H1 (cell line): ENCODE data around the gene TANC1. TPM values are rescaled to one million over a fixed set of nuclear protein-coding genes. Genes with fewer than 3 reads are reported as not detected.

ENCODE experiments used
- CTCF ChIA-PET: fragments of 300-600 bp; sonication (Branson Sonifier 250); formaldehyde crosslinking; loops from one replicate; lab custom pipeline; 2021; ENCODE audit not compliant: partially characterized antibody; lab: Charles Lee
- POLR2A ChIA-PET: fragments of 300-600 bp; sonication (Branson Sonifier 250); formaldehyde crosslinking; loops from one replicate; lab custom pipeline; 2021; ENCODE audit warnings: inconsistent platforms; ENCODE audit not compliant: partially characterized antibody; lab: Charles Lee
- DNase-seq, 2 experiments: peaks; one replicate each; pipeline versions ENCODE4 v3.0.0 to v3.0.0-alpha.2; 2010 to 2022; ENCODE audit warnings: low spot score in 2 of 2, low read depth in 1 of 2, mixed read lengths in 1 of 2
- FAIRE-seq: peaks from 2 replicates; lab custom pipeline; 2011; peaks lifted over from hg19 to GRCh38; lab: Jason Lieb, UNC
- H2AFZ ChIP-seq: 2 replicates; pipeline ENCODE4 v1.8.1; 2012; ENCODE audit warnings: low read length, inconsistent platforms
- H2AK5ac ChIP-seq: 2 replicates; pipeline ENCODE4 v1.6.1; 2013; ENCODE audit warnings: low read depth, low read length
- H2BK120ac ChIP-seq: replicated peaks from 2 replicates; pipeline ENCODE3; 2013; ENCODE audit warnings: low read depth, low read length, inconsistent platforms
- H2BK12ac ChIP-seq: 2 replicates; pipeline ENCODE4 v1.6.1; 2013; ENCODE audit warnings: low read depth, low read length
- H2BK15ac ChIP-seq: 2 replicates; pipeline ENCODE4 v1.6.1; 2013; ENCODE audit warnings: low read length
- H2BK20ac ChIP-seq: 2 replicates; pipeline ENCODE4 v1.6.1; 2013; ENCODE audit warnings: low read length
- H2BK5ac ChIP-seq: 2 replicates; pipeline ENCODE4 v1.6.1; 2013; ENCODE audit warnings: low read depth, low read length
- H3K14ac ChIP-seq: 2 replicates; pipeline ENCODE4 v1.6.1; 2013; ENCODE audit warnings: inconsistent platforms; ENCODE audit not compliant: insufficient read length
- H3K18ac ChIP-seq: 2 replicates; pipeline ENCODE4 v1.6.1; 2013; ENCODE audit warnings: low read length; ENCODE audit errors: extremely low read depth
- H3K23ac ChIP-seq: 2 replicates; pipeline ENCODE4 v1.6.1; 2013; ENCODE audit warnings: inconsistent platforms; ENCODE audit not compliant: insufficient read length
- H3K23me2 ChIP-seq: 2 replicates; pipeline ENCODE4 v1.6.1; 2013; ENCODE audit warnings: low read depth, low read length
- H3K27ac ChIP-seq: 2 replicates; pipeline ENCODE4 v1.6.1; 2011; ENCODE audit warnings: low read depth, low read length, inconsistent platforms
- H3K27me3 ChIP-seq, 4 experiments: replicated peaks in 1 of 4; 1 replicate in 1 of 4; 2 replicates in 3 of 4; pipeline versions ENCODE4 v1.6.1 to v1.8.1; 2011 to 2013; ENCODE audit warnings: low read length in 3 of 4, mild to moderate bottlenecking in 3 of 4, inconsistent platforms in 2 of 4, mixed read lengths in 2 of 4, moderate library complexity in 1 of 4; ENCODE audit not compliant: control insufficient read depth in 3 of 4, insufficient read depth in 3 of 4; ENCODE audit errors: extremely low read depth in 1 of 4
- H3K36me3 ChIP-seq, 4 experiments: 2 replicates each; pipeline versions ENCODE4 v1.6.1 to v1.8.1; 2011 to 2013; ENCODE audit warnings: mild to moderate bottlenecking in 4 of 4, low read length in 3 of 4, moderate library complexity in 2 of 4, control low read depth in 1 of 4, inconsistent platforms in 1 of 4; ENCODE audit not compliant: insufficient read depth in 4 of 4, control insufficient read depth in 2 of 4
- H3K4ac ChIP-seq: replicated peaks from 2 replicates; pipeline ENCODE3; 2013; ENCODE audit warnings: low read length, low read depth, mixed read lengths, inconsistent platforms; ENCODE audit not compliant: insufficient read length
- H3K4me1 ChIP-seq, 4 experiments: replicated peaks in 1 of 4; 1 replicate in 1 of 4; 2 replicates in 3 of 4; pipeline versions ENCODE4 v1.6.1 to v1.8.1; 2011 to 2013; ENCODE audit warnings: low read length in 3 of 4, inconsistent platforms in 2 of 4, mixed read lengths in 1 of 4; ENCODE audit not compliant: insufficient read depth in 4 of 4, control insufficient read depth in 3 of 4
- H3K4me2 ChIP-seq, 2 experiments: 2 replicates each; pipeline versions ENCODE4 v1.6.1 to v1.8.1; 2011 to 2013; ENCODE audit warnings: low read depth in 2 of 2, low read length in 2 of 2, control low read depth in 1 of 2, inconsistent platforms in 1 of 2, mild to moderate bottlenecking in 1 of 2; ENCODE audit not compliant: insufficient read depth in 1 of 2
- H3K4me3 ChIP-seq, 4 experiments: fragments of 200-600, 300-600 bp in 1 of 4; sonication (generic), shearing (Covaris generic), sonication (Bioruptor Twin) in 1 of 4; 2 replicates each; pipeline versions ENCODE4 v1.5.1 to v1.8.1; 2011 to 2016; ENCODE audit warnings: low read length in 4 of 4, low read depth in 3 of 4, control low read depth in 2 of 4, inconsistent platforms in 2 of 4, mild to moderate bottlenecking in 2 of 4, mixed read lengths in 1 of 4, moderate library complexity in 1 of 4; ENCODE audit not compliant: insufficient read depth in 2 of 4; ENCODE audit errors: extremely low read depth in 1 of 4
- H3K56ac ChIP-seq: replicated peaks from 2 replicates; pipeline ENCODE3; 2013; ENCODE audit warnings: low read depth, mild to moderate bottlenecking, mixed read lengths, low read length, inconsistent platforms; ENCODE audit not compliant: insufficient read length
- H3K79me1 ChIP-seq: 2 replicates; pipeline ENCODE4 v1.6.1; 2013; ENCODE audit warnings: low read depth, low read length, control low read depth
- H3K79me2 ChIP-seq, 2 experiments: 2 replicates each; pipeline versions ENCODE4 v1.6.1 to v1.8.1; 2012 to 2013; ENCODE audit warnings: low read length in 2 of 2, mild to moderate bottlenecking in 2 of 2, inconsistent platforms in 1 of 2; ENCODE audit not compliant: insufficient read depth in 2 of 2, control insufficient read depth in 1 of 2
- H3K9ac ChIP-seq, 4 experiments: replicated peaks in 1 of 4; 1 replicate in 1 of 4; 2 replicates in 3 of 4; pipeline versions ENCODE4 v1.6.1 to v1.8.1; 2011 to 2013; ENCODE audit warnings: low read depth in 3 of 4, low read length in 3 of 4, control low read depth in 2 of 4, mild to moderate bottlenecking in 2 of 4, moderate library complexity in 2 of 4, inconsistent platforms in 1 of 4; ENCODE audit errors: extremely low read depth in 1 of 4
- H3K9me3 ChIP-seq, 2 experiments: 2 replicates each; pipeline versions ENCODE4 v1.6.1 to v1.8.1; 2012 to 2013; ENCODE audit warnings: mild to moderate bottlenecking in 2 of 2, moderate library complexity in 2 of 2, control low read depth in 1 of 2, inconsistent platforms in 1 of 2, low read depth in 1 of 2, low read length in 1 of 2, mixed read lengths in 1 of 2; ENCODE audit not compliant: insufficient read depth in 2 of 2
- H4K20me1 ChIP-seq, 2 experiments: replicated peaks in 1 of 2; 2 replicates each; pipeline versions ENCODE3 to v1.8.1; 2011 to 2013; ENCODE audit warnings: inconsistent platforms in 2 of 2, low read length in 2 of 2, mild to moderate bottlenecking in 1 of 2; ENCODE audit not compliant: insufficient read depth in 2 of 2, control insufficient read depth in 1 of 2
- H4K5ac ChIP-seq: 2 replicates; pipeline ENCODE4 v1.6.1; 2013; ENCODE audit warnings: low read length, low read depth, mixed read lengths, inconsistent platforms; ENCODE audit not compliant: insufficient read length
- H4K8ac ChIP-seq: 2 replicates; pipeline ENCODE4 v1.8.0; 2013; ENCODE audit warnings: mild to moderate bottlenecking, moderate library complexity, low read length, inconsistent platforms; ENCODE audit not compliant: insufficient read depth; ENCODE audit errors: extremely low read depth
- H4K91ac ChIP-seq: replicated peaks from 2 replicates; pipeline ENCODE3; 2013; ENCODE audit warnings: low read length, mixed read lengths, inconsistent platforms; ENCODE audit not compliant: insufficient read length
- HDAC6 ChIP-seq: IDR thresholded peaks from one replicate; pipeline ENCODE4 v1.7.1; 2012; ENCODE audit warnings: low read depth, mild to moderate bottlenecking, inconsistent platforms, low read length, moderate library complexity
- SAP30 ChIP-seq: fragments of 300-600 bp; sonication (generic); IDR thresholded peaks from 2 replicates; pipeline ENCODE4 v1.7.1; 2012; ENCODE audit warnings: low read length, moderate library complexity, mild to moderate bottlenecking, inconsistent platforms; ENCODE audit not compliant: insufficient read depth, insufficient replicate concordance
- SIX5 ChIP-seq: IDR thresholded peaks from 2 replicates; pipeline ENCODE4 v1.6.1; 2011; ENCODE audit warnings: mild to moderate bottlenecking, low read depth, low read length
- WGBS, 2 experiments: shearing (Covaris generic) in 1 of 2; methylation state at CpG; one replicate each; pipeline versions ENCODE4 v1.1.6 to v1.1.7; 2013 to 2015; ENCODE audit warnings: low lambda C conversion rate in 2 of 2, mixed read lengths in 2 of 2, inconsistent platforms in 1 of 2, low coverage in 1 of 2, missing lambda C conversion rate in 1 of 2; ENCODE audit not compliant: insufficient replicate concordance in 2 of 2, insufficient coverage in 1 of 2, insufficient read length in 1 of 2; ENCODE audit errors: extremely low coverage in 1 of 2, missing lambda C conversion rate in 1 of 2; 5-methylcytosine and 5-hydroxymethylcytosine counted together
- polyA plus RNA-seq, 7 experiments: library from polyadenylated mRNA; depleted of rRNA in 3 of 7; stranded (reverse) in 5 of 7; unstranded in 2 of 7; fragments of >200 nt in 5 of 7; fragments of 200-250 nt in 2 of 7; gene quantifications; 1 replicate in 5 of 7; 2 replicates in 1 of 7; 4 replicates in 1 of 7; pipeline versions ENCODE4 v1.2.1 to v1.2.3, GENCODE V29; 2011 to 2013; ENCODE audit warnings: missing spikeins in 2 of 7, mixed read lengths in 2 of 7
- total RNA-seq: library from RNA; stranded (reverse); fragmentation: NEBNext Ultra II Directional; extraction: Animal tissue kit (Norgen Biotek cat#: 25700); gene quantifications from 2 replicates; pipeline ENCODE4 v1.2.1, GENCODE V29; 2021

The TANC1 gene
- total and polyA plus RNA-seq, 2 of the 8 experiments (the other 6 are each of a cell fraction or from before 2014, with no cell fraction given) = 4.1 to 7.6 TPM

DNA sequence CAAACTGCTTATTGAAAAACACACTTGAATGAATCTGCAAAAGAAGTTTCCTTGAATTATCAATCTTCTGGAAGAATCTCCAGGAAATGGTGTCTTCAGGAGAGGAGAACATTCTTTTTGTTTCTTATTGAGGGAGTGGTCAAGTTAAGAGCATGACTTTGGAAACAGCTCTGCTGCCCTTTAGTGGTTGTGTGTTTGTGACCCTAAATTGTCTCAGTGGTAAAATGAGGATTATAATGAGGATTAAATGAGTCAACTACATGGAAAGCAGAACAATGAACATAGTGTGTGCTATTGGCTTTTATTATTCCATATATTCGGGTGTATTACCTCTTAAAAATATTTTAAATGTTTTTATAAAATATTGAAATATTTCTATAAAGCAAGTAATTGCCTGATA, 44.8 kb upstream of the TANC1 start:
- no peaks in the 10 kb centered on the region for H4K20me1 ChIP-seq
- CTCF ChIA-PET = interaction anchor here (0.7 to 1.5 kb wide), 5 partner anchors 12 to 195 kb away, joined by 3 to 4 read pairs (median 4); no protein-coding TSS in a partner anchor

More for the DNA sequence above, 44.8 kb upstream of the TANC1 start:
- H3K23ac ChIP-seq = no peak overlapping the region
- H2BK15ac ChIP-seq = no peak overlapping the region
- H2BK120ac ChIP-seq = no peak overlapping the region
- H3K56ac ChIP-seq = no peak overlapping the region
- H3K4me2 ChIP-seq = no peak overlapping the region
- H3K27ac ChIP-seq = no peak overlapping the region
- H3K9me3 ChIP-seq = no peaks in the 10 kb centered on the region; a peak in 1 of 4 replicates
- TF ChIP-seq SIX5 (no peak), HDAC6 (no peak), SAP30 (no peak)
- H3K23me2 ChIP-seq = no peaks in the 10 kb centered on the region
- H2BK20ac ChIP-seq = no peak overlapping the region
- no peak overlapping the region for H3K4ac ChIP-seq
- no peaks in the 10 kb centered on the region for H3K79me1 ChIP-seq
- DNase-seq = no peak
- H3K18ac ChIP-seq = no peak overlapping the region
- H4K91ac ChIP-seq = no peak overlapping the region
- H3K9ac ChIP-seq = no peak overlapping the region
- no peaks in the 10 kb centered on the region for H3K27me3 ChIP-seq
- no peak overlapping the region for H4K5ac ChIP-seq
- no peak overlapping the region for H2BK5ac ChIP-seq
- 88% methylated on average over 1 of the region's 1 CpG; no CpG with 5 or more reads in 1 of the 2 experiments for WGBS, 2 experiments
- H3K4me1 ChIP-seq = peaks cover 3 to 6% (median 4%) of the 10 kb centered on the region in 4 experiments; a peak in 5 of 7 replicates
- POLR2A ChIA-PET = no interaction called here
- H2AFZ ChIP-seq = peak overlapping the region; percentile 90; the same call in 1 of the 2 replicates
- no peaks in the 10 kb centered on the region for H3K36me3 ChIP-seq
- no peak overlapping the region for H2BK12ac ChIP-seq
- no peaks in the 10 kb centered on the region for H3K79me2 ChIP-seq
- no peak overlapping the region for H3K4me3 ChIP-seq
- H3K14ac ChIP-seq = no peak overlapping the region
- no peak for FAIRE-seq
- H4K8ac ChIP-seq = no peak overlapping the region
- H2AK5ac ChIP-seq = no peak overlapping the region
